NCI-H524 (cell line): ENCODE results near the gene MTRR.
A peak's percentile ranks its signal among the peaks of the same experiment; 100 is the strongest.

Source experiments
- DNase-seq, 2 experiments: peaks; one replicate each; lab custom pipeline; 2025; lab: John Stamatoyannopoulos, UW

The MTRR gene

DNA sequence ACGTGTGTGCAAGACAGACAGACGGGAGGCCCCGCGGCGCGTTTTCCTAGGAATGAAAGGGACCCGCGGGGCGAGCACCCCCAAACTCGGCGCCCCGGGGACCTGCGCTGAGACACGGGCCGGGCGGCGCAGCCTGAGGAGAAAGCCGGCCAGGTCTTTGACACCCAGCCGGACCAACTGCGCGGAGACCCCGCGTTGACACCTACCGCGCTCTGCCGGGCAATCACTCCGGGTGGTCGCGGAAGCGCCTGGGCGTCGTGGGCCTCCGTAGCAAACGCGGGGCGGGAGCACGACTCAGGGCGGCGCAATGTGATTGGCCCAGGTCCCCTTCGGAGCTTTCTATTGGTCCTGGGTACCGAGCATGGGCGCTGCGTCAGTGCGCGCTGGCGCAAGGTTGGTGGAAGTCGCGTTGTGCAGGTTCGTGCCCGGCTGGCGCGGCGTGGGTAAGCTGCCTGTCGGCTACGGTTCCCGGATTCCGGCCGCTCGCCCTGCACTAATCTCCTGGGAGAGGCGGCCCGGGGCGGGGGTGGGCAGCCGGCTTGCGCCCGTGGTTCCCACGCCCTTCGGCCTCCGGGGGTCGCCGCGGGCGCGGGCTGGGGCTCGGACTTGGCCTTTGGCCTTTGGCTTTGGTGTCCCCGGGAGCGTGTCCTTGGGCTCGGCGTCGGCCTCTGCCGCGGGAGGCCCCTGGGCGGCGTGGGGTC is at the start of gene MTRR, which contains the start of gene FASTKD3:
Gene MTRR (plus strand): TSS at position 376 of the 701 bp plus-strand sequence. CDS start 1,647 bp downstream, outside the sequence.
Gene FASTKD3 (minus strand): TSS at position 259 of the 701 bp plus-strand sequence. CDS start 948 bp downstream, outside the sequence.
- DNase-seq, result peak; percentile 95 to 98

DNA sequence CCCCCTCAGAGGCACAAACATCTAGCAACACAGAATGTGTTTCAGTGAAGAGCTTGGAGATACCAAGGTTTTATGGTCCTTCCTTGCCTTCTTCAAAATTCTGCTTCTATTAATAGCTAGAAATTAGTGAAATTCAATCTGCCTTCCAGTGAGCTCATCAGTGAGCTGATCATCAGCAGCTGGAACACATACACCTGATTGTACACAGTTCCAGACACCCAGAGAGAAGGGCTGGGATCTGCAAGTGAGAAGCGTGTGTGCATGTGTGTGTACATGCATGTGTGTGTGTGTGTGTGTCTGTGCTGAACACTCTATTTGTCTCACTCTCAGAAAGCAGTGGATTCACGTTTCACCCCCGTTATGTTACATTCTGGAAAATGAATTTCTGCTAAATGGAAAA is 46.5 kb upstream of the MTRR start:
- no peak for DNase-seq

DNA sequence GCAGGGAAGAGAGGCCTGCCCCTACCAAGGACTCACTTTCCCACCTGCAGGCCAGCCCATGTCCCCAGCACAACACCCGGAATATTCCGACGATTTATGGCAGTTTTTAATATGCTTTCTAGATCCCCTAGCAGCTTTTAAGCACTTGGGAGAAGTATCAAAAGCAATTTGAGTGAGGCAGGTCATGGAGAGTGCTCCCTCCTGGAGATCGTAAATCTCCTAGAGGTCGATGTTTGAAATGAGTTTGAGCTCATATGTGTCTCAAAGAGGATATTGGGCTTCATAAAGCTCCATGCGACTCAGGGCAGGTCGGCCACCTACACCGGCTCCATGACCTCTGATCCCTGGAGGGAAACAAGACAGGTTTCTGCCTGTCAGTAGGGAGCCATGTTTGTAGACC is 45.4 kb upstream of the MTRR start:
- DNase-seq, result no peak

DNA sequence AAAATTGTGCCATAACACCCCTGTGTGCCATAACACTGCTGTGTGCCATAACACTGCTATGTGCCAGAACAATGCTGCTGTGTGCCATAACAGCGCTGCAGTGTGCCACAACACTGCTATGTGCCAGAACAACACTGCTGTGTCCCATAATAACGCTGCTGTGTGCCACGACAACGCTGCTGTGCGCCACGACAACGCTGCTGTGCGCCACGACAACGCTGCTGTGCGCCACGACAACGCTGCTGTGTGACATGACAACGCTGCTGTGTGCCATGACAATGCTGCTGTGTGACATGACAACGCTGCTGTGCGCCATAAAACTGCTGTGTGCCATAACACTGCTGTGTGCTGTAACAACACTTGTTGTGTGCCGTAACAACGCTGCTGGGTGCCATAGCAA is 44.0 kb upstream of the MTRR start:
- no peak for DNase-seq

DNA sequence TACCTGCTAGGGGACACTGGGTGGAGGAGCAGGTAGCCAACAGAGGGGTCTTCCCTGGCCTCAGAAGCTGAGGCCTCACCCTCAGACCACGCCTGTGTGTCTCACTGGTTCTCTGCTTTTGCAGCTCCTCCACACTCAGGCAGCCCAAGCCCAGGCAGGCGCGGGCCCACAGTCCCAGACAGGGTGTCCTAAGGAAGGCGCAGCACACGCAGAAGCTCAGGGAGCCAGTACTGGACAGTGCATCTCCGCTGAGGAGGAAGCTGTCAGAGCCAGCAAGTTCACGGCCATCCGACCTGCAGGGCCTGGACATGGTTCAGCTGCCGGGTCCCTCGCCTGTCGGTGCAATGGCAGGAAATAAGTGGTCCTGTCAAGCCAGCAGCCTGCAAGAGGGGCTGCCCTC is 43.3 kb upstream of the MTRR start:
- DNase-seq, result no peak

DNA sequence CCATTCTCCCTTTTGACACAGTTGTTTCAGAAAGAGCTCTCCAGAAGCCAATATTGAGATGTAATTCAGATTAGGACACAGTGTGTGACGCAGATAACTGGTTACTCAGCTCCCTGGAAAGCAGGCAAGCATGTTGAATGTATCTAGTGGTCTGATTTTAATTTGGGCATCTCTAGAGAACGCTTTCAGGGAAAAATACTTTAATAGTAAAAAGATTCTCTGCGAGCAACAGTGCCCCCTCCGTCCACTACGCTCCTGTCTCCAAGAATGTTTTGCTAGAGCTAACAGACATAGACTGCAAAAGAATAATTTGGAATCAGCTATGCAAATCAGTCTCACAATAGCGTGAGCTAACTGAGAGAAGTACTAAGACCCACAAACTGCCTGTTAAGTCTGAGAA is 41.3 kb upstream of the MTRR start:
- DNase-seq, result no peak

DNA sequence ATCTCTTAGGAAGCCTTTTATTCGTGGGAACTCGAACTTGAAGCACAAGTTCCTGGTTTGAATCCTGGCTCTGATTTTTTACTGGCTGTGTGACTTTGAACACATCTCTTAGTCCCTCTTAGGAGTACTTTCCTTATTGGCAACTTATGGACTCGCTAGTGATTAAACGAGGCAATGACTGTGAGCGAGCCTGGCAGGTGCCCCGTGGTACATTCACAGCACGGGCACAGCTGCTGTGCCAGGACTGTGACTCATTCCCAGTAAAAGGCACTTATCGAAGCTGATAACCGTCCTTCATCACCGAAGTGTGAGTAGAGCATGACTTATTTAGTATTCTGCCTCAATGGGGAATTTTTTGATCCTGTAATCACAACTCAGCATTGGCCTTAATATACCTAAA is 40.7 kb upstream of the MTRR start:
- DNase-seq, result no peak

DNA sequence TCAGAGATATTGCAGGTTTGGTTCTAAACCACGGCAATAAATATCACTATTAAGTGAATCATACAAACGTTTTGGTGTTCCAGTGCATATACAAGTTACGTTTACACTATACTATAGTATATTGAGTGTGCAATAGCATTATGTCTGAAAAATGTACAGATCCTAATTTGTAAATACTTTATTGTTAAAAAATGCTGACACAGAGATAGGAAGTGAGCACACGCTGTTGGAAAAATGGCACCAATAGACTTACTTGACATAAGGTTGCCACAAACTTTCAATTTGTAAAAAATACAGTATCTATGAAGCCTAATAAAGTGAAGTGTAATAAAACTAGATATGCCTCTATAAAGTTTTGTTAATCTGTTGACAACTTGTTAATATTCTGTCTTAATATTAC is 34.0 kb upstream of the MTRR start:
- no peak for DNase-seq

DNA sequence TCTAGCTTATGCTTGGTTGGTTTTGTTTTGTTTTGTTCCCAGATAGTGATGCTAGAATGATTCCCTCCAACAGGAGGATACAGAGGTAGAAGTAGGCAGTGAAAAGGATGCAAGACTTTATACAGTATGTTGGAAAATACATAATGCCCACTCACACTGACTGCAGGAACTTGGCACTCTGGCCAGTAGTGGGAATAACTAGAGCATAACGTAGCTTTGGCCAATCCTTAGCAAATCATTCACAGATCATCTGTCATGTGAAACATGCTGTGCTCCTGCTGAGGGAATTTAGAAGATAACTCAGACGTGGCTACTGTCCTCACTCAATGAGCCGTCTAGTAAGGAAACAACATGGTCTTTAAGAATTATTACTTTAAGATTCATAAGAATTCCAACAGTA is 31.5 kb upstream of the MTRR start:
- no peak for DNase-seq

DNA sequence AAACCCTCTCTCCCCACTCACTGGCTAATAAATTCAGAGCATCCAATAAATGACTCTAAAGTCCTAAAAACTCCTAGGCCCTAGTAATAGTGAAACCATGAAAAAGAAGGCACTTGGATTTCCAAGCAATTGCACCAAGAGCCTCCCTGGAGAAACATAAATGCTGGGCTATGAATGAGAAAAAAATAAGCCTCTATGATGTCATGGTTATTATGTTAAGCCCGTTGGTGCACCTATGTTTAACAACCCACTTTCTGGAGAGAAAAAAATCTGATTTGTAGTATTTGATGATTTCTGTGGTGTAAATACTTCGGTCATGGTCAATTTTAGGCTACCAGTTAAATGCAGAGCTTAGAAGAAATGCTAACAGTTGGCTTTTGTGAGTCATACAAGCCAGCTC is 26.4 kb upstream of the MTRR start:
- DNase-seq, result no peak

DNA sequence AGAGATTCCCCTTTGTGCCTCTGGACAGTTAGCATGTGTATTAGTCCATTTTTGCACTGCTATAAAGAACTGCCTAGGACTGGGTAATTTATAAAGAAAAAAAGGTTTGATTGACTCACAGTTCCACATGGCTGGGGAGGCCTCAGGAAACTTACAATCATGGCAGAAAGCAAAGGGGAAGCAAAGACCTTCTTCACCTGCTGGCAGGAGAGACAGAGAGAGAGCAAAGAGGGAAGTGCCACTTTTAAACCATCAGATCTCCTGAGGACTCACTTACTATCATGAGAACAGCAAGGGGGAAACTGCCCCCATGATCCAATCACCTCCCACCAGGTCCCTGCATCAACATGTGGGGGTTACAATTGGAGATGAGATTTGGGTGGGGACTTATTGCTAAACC is 24.0 kb upstream of the MTRR start:
- DNase-seq, result no peak

DNA sequence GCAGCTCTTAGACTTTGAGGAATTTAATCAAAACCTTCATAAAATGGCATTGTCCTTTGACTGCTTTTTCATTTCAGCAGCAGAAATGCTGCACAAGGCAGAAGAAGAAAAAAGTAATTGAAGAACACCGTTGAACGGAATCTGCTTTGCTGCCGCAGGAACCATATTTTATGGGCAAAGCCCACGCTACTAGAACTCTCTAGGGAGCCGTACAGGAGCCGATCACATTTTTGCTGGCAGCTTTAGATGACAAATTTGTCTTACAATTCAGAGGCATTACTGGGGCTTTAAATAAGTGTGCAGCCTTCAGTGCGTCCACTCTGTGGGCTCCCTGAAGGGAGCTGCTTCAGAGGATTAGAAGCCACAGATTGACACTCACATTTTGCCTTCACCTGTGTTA is 23.4 kb upstream of the MTRR start:
- no peak for DNase-seq

DNA sequence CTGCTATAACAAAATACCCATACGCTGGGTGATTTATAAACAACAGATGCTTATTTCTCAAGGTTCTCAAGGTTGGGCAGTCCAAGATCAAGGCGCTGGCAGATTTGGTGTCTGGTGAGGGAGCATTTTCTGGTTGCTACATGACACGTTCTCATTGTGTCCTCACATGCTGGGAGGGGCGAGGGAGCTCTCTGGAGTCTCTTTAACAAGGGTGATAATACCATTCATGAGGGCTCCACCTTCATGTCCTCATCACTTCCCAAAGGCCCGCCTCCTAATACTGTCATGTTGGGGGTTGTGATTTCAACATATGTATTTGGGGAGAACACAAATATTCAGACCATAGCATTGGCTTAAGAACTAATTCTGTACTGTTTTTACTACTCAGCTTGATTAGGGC is 22.6 kb upstream of the MTRR start:
- no peak for DNase-seq

DNA sequence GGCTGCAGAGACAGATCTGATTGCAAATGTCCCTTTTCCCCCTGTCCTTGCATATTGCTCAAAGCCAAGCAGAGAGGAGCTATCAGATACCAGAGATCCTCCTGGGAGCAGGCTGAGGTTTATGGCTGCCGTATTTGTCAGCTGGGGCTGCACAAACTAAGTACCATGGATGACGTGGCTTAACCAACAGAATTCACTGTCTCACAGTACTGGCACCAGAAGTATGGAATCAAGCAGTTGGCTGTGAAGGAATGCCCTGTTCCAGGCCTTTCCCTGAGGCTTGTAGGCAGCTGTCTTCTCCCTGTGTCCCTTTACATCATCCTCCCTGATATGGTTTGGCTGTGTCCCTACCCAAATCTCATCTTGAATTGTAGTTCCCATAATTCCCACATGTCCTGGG is 20.7 kb upstream of the MTRR start:
- no peak for DNase-seq

DNA sequence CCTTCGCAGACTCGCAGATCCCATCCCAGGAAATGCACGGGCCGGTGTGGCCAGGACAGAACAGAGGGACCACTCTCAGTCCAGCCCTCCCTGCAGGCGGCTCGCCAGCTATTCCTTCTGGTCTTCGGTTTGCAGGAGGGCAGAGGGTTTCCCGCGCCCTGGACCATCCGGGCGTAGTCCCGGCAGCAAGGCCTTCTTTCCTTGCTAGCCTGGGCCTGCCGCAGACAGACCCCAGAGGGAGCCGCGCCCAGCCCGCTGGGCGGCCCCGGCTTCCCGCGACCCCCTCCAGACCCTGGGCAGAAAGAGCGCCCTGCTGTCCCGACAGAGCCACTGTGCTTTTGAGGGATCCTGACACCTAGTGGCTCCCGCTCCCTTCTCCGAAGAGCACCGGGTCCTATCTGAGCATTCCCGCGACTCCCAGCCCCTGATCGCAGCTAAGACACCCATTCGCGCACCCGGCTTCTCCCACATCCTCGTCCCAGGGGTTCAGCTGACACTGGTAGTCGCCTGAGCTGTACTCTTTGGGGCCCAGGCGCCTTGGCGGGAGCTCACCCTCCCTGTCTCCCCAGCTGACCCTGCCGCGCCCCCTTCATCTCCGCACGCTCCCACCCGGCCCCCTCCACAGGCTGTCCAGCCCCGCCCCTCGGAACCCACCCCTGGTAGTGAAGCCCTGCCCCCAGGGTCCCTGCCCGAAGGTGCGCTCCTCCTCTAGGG is 19.1 kb upstream of the MTRR start:
- DNase-seq, result peak; percentile 49 to 79

DNA sequence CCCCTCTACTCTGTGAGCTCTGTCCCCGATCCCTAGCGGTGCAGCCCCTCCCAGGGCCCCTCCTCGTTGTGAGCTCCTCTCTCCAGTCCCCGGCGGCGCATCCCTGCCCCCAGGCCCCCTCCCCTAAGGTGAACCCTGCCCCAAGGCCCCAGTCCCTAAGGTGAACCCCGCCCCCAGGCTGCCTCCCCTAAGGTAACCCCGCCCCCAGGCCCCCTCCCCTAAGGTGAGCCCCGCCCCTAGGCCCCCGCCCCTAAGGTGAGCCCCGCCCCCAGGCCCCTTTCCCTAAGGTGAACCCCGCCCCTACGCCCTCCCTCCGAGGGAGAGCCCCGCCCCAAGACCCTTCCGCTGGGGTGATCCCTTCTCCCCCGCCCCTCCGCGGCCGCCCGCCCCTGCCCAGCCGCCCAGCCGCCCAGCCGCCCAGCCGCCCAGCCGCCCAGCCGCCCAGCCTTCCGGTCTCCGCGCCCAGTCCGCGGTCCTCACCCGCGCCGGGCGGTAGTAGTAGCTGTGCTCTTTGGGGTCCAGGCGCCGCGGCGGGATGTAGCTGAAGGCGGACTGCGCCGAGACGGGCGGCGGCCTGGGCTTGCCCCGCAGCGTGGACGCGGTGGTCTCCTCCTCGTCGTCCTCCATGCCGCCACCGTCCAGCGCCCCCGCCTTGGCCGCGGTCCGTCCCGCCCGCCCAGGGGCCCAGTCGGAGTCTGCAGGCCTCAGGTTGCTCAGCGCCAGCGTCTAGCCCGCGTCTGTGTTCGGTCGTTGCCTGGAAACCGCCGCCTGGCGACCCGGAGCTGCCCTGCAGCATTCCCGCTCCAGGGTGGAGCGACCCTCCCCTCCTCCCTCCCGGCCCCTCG is 18.3 kb upstream of the MTRR start, which contains the start of gene CFAP90:
Gene CFAP90 (minus strand): TSS at position 739 of the 845 bp plus-strand sequence. CDS start 112 bp downstream, at position 627.
- peak; percentile 54 to 78 for DNase-seq

DNA sequence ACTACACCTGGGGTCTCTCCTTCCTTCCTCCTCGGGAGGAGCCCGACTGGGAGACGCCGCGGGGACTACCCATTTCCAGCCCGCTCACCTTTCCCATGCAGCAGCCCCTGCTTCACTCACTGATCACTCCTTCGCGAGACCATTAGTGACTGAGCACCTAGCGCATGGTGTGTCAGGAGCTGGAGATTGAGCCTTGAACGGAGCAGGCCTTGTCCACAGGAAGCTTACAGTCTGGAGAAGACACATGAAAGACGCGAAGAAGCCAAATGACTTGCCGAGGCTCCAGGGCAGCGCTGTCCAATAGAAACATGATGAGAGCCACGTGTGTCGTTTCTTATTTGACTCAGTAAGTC is 17.7 kb upstream of the MTRR start:
- DNase-seq, result no peak

DNA sequence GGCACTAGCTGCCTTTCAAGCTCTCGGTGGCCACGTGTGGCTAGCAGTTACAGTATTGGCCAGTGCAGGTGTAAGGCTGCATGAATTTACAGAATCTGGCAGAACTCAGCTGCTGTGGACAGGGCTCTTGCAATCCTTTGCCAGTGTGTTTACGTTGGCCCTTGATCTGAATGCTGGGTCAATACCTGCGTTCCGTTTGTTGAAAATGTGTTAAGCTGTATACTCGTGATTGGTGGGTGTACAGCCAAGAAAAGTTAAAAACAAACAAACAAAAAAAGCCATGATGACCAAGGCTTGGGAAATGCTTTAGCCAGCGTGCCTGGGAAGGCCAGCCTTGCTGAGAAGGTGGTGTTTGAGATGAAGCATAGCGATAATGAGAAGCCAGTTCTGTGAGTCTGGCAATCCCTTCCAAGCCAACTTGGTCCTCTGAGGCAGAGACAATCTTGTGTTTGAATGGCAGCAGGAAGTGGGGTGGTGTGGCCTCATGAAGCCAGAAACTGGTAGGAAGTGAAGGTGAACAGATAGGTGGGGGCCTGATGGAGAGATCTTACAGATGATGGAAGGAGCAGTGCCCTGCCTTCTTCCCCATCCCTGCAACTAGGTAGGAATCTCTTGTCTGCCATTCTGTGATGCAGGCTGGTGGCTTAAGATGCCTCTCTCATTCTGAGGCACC is 17.2 kb upstream of the MTRR start:
- DNase-seq, result no peak

DNA sequence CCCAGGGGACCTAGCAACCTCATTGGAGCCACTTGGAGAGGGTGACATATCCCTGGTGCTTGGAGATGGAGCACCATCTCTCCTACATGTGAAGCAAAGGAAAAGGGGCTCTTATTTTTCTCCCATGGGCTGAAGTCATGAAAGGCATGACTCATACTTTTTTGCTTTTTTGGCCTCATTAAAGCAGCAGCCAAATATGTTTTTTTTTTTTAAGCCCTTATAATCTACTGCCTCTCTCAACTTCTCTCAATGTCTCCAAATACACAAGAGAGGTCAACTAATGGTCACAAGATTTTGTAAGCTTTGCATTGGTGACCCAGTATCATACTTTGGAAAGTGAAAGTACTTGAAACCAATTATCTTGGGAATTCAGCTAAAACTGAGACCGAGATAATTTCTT is 16.4 kb upstream of the MTRR start:
- no peak for DNase-seq

DNA sequence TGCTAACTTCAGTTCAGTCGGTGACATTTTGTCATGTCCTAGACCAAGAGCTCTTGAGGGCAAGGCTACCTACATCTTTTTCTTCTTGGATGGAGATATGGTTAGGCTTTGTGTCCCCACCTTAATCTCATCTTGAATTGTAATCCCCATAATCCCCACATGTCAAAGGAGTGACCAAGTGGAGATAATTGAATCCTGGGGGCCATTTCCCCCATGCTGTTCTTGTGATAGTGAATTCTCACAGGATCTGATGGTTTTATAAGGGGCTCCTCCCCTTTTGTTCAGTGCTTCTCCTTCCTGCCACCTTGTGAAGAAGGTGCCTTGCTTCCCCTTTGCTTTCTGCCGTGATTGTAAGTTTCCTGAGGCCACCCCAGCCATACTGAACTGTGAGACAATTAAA is 16.0 kb upstream of the MTRR start:
- DNase-seq, result no peak

DNA sequence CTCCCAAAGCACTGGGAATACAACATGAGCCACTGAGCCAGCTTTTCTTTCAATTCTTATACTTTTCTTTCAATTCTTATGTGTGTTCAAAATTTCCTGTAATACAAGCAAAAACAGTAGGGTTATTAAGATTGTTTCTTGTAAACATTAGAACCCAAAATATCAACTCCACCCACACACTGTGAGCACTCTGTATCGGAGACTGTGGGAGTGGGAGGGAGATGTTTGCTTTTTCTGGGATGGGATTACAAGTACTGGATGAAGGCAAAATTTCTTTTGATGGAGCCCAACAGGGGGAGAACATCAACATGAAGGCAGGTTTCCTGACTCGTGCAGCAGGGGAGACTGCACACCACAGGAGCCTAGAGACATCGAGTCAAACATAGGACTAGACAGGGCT is 13.3 kb upstream of the MTRR start:
- DNase-seq, result no peak

DNA sequence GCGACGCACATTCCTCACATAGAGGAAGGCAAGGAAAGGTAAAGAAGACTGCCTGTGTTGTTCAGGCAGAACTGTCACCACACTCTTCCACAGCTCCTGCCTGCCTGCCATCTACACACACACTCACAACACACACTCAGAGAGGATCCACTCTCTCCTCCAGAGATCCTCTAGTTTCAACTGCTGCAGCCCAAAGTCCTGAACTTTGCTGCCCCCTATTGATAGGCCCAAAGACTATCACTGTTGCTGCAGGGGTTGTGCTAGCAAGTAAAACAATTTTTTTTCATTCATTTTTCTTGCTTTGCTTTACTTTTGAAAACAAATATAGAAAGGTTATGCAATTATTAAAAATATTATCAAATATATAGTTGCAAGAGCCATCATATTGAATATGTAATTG is 12.1 kb upstream of the MTRR start:
- DNase-seq, result peak; percentile 66 to 69
